ENCODE results near the gene ARHGAP23. TPM values are rescaled to one million over a fixed set of nuclear protein-coding genes. Genes with fewer than 3 reads are reported as not detected.

Gene ARHGAP23
- total RNA-seq, 4 donors from 2014 or later, result 13.0 to 40.8 (median 24.6) TPM

GRCh38 chr17:38533241-38533640, 105.0 kb downstream of the ARHGAP23 start:
- Histone ChIP-seq H3K4me1 (no peaks in the 10 kb centered on the region), H3K9me3 (no peaks in the 10 kb centered on the region), H3K36me3 (no peaks in the 10 kb centered on the region), H3K27ac (no peak overlapping the region), H3K27me3 (no peaks in the 10 kb centered on the region), H3K4me3 (replicated peaks in 1 of 3) (no peak overlapping the region)
- no peak for DNase-seq
- WGBS, 2 donors, result 47 to 52% methylated on average over 9 of the region's 9 CpGs
- intact Hi-C loops (cut with DNase I), result no loop called here
- TF ChIP-seq POLR2A (IDR thresholded peaks at IDR 0.05), result no peak
- TF ChIP-seq, protein P1, sequence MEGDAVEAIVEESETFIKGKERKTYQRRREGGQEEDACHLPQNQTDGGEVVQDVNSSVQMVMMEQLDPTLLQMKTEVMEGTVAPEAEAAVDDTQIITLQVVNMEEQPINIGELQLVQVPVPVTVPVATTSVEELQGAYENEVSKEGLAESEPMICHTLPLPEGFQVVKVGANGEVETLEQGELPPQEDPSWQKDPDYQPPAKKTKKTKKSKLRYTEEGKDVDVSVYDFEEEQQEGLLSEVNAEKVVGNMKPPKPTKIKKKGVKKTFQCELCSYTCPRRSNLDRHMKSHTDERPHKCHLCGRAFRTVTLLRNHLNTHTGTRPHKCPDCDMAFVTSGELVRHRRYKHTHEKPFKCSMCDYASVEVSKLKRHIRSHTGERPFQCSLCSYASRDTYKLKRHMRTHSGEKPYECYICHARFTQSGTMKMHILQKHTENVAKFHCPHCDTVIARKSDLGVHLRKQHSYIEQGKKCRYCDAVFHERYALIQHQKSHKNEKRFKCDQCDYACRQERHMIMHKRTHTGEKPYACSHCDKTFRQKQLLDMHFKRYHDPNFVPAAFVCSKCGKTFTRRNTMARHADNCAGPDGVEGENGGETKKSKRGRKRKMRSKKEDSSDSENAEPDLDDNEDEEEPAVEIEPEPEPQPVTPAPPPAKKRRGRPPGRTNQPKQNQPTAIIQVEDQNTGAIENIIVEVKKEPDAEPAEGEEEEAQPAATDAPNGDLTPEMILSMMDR (IDR thresholded peaks at IDR 0.05), result no peak

GRCh38 chr17:38533866-38534497, 105.7 kb downstream of the ARHGAP23 start:
- Histone ChIP-seq H3K27ac (no peak overlapping the region), H3K4me3 (replicated peaks in 1 of 3) (no peak overlapping the region), H3K27me3 (no peaks in the 10 kb centered on the region), H3K36me3 (no peaks in the 10 kb centered on the region), H3K9me3 (no peaks in the 10 kb centered on the region), H3K4me1 (no peaks in the 10 kb centered on the region)
- WGBS, 2 donors, result 42 to 67% methylated on average over 6 to 8 of the region's 13 CpGs
- DNase-seq, result no peak
- no peak for TF ChIP-seq POLR2A (IDR thresholded peaks at IDR 0.05)
- TF ChIP-seq, protein P1 (IDR thresholded peaks at IDR 0.05), result no peak
- intact Hi-C loops (cut with DNase I), result no loop called here

GRCh38 chr17:38534498-38534885, 106.2 kb downstream of the ARHGAP23 start:
- no peak overlapping the region for H3K4me3 ChIP-seq (replicated peaks in 1 of 3)
- no peaks in the 10 kb centered on the region for H3K36me3 ChIP-seq
- no peaks in the 10 kb centered on the region for H3K9me3 ChIP-seq
- DNase-seq, result no peak
- no peaks in the 10 kb centered on the region for H3K4me1 ChIP-seq
- H3K27me3 ChIP-seq, result no peaks in the 10 kb centered on the region
- intact Hi-C loops (cut with DNase I), result no loop called here
- TF ChIP-seq POLR2A (IDR thresholded peaks at IDR 0.05), result no peak
- TF ChIP-seq, protein P1 (IDR thresholded peaks at IDR 0.05), result no peak
- WGBS, 2 donors, result 69% methylated on average over 7 of the region's 7 CpGs
- no peak overlapping the region for H3K27ac ChIP-seq

DNA sequence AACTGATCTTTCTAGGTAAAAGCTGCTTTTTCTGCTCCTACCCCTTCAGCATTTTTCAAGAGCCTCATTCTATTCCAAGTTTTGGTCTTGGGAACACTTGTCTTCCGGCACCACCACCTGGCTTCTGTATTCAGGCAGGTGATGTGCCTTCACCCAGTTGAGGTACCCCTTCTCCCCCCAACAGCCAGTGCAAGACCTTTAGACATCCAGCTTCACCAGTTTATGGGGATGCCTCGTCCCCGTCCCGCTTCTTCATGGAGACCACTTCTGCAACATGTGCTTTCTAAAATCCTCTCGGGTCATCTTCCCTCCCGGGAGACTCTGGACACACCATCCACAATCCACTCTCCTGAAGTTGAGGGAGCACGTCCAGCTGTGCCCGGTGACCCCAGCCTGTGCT, 107.6 kb downstream of the ARHGAP23 start:
- Histone ChIP-seq H3K27ac (no peak overlapping the region), H3K4me1 (no peaks in the 10 kb centered on the region), H3K9me3 (no peaks in the 10 kb centered on the region), H3K27me3 (no peaks in the 10 kb centered on the region), H3K36me3 (no peaks in the 10 kb centered on the region), H3K4me3 (replicated peaks in 1 of 3) (no peak overlapping the region)
- intact Hi-C loops (cut with DNase I), result no loop called here
- no peak for DNase-seq
- 59 to 60% methylated on average over 8 of the region's 8 CpGs for WGBS, 2 donors
- TF ChIP-seq POLR2A (IDR thresholded peaks at IDR 0.05), result no peak
- TF ChIP-seq, protein P1 (IDR thresholded peaks at IDR 0.05), result no peak

- Histone ChIP-seq H3K27me3 (no peaks in the 10 kb centered on the region), H3K36me3 (no peaks in the 10 kb centered on the region), H3K4me1 (no peaks in the 10 kb centered on the region), H3K9me3 (no peaks in the 10 kb centered on the region), H3K27ac (no peak overlapping the region), H3K4me3 (replicated peaks in 1 of 3) (no peak overlapping the region)
- intact Hi-C loops (cut with DNase I), result no loop called here
- TF ChIP-seq, protein P1 (IDR thresholded peaks at IDR 0.05), result no peak
- TF ChIP-seq POLR2A (IDR thresholded peaks at IDR 0.05), result no peak
- 86 to 90% methylated on average over 4 of the region's 4 CpGs for WGBS, 2 donors
- no peak for DNase-seq
Observed at GRCh38 chr17:38536661-38537060, 108.4 kb downstream of the ARHGAP23 start.

Measured in thyroid gland (tissue), 4 donors.